Hematopoietic multipotent progenitor cell (in vitro differentiated cells): ENCODE results near the gene ZNF524. TPM values are rescaled to one million over a fixed set of nuclear protein-coding genes. Genes with fewer than 3 reads are reported as not detected.

Source experiments
- DNase-seq, 3 donors: peaks; one replicate each; pipeline ENCODE4 v3.0.0-alpha.2; 2011 to 2015; ENCODE audit warnings: low read depth in 2 of 3, low spot score in 2 of 3
- total RNA-seq: library from RNA; depleted of rRNA; stranded (reverse); fragments of >200 nt; gene quantifications from one replicate; pipeline ENCODE4 v1.2.3, GENCODE V29; 2012

ZNF524 gene
- total RNA-seq, 1 donor = 21.3 TPM

DNA sequence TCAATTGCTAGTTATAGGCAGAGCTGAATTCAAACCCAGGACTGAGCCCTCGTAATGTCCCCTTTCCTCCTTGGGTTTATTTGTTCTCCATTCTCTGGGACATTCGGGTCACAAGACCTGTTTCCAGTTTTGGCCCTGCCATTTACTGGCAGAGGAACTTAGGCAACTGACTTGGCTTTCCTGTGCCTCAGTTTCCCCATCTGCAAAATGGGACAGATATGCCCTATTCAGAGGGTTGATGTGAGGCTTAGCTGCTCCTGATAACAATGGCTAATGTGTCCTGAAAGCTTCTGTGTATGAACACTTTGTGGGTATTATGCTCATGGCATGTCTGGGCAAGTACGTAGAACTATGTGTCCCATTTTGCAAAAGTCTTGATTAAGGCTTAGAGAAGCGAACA lies 996 bp downstream of the ZNF524 start:
- DNase-seq = no peak

DNA sequence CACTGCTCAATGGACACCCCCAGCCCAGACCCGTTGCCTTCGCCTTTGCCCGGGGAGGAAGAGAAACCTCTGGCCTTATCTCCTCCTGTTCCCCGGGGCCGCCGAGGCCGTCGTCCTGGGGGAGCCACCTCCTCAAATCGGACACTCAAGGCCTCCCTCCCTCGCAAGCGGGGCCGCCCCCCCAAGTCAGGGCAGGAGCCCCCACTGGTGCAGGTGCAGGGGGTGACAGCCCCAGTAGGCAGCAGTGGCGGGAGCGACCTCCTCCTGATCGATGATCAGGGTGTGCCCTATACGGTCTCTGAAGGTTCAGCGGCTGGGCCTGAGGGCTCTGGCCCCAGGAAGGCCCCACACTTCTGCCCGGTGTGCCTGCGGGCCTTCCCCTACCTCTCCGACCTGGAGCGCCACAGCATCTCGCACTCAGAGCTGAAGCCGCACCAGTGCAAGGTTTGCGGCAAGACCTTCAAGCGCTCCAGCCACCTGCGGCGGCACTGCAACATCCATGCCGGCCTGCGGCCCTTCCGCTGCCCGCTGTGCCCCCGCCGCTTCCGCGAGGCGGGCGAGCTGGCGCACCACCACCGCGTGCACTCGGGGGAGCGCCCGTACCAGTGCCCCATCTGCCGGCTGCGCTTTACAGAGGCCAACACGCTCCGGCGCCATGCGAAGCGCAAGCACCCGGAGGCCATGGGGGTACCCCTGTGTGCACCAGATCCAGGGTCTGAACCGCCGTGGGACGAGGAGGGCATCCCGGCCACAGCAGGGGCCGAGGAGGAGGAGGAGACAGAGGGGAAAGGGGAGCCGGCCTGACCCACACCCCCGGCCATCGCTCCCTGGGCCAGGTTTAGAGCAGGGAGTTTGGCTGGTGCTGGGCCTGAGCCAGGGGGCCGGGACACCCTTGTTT lies 2.3 kb downstream of the ZNF524 start:
- DNase-seq = no peak

DNA sequence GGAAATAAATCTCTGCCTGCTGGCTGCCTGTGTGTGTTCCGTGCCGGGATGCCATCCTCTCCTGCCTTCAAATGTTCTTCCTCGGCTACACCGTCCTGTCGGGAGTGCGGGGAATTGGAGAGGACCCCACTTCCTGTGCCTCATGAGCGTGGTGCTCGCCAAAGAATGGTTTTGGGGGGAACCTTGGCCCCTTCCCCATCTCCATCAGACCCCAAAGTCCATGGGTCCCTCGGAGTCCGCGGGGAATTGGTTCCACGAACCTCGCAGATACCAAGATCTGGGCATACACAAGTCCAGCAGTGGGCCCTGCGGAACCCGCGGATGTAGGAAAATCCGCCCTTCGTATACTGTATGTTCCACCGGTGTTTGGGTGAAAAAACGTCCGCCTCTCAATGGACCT lies 3.0 kb downstream of the ZNF524 start:
- no peak for DNase-seq

DNA sequence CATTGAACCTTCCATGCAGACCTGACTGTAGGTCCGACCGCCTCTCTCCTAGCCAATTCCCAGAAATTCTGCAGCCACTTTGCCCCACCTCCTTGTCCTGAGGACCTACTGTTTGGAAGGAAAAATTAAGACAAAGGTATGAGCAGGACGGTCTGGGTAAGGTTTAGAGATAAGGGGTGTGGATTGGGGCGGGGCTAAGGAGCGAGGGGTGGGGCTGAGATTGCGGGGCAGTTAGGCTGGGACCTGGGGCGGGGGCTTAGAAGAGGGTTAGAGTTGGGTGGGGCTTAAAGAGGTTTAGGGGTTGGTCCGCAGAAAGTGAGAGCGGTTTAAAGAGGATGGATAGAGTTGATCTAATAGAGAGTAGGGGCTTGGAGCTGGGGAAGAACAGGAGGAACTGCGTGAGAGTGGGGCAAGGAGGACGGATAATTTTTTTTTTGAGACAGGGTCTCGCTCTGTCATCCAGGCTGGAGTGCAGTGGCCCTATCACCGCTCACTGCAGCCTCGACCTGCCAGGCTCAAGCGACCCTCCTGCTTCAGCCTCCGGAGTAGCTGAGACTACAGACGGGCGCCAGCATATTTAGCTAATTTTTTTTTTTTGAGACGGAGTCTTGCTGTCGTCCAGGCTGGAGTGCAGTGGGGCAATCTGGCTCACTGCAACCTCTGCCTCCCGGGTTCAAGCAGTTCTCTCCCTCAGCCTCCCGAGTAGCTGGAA lies 3.6 kb downstream of the ZNF524 start:
- DNase-seq = no peak

DNA sequence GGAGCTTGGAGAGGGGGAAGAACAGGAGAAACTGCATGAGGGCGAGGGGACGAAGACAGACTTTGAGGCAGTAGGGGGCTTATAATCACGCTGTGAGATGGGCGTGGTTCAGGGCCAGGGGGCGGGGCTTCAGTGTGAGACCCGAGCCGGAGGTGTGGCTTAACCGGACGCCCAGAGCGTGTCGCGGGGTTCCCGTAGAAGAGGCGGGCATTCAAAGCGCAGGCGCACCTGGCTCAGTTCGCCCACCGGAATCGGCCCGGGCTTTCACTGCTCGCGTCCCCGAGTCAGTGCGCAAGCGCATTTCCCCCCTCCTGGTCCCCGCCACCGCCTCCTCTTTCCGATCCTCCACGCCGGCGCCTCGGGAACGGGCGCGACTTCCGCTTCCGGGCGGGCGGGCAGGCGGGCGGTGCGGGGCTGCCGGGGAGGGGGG lies 5.1 kb downstream of the ZNF524 start:
- peak; percentile 95 to 98 (median 97) for DNase-seq

DNA sequence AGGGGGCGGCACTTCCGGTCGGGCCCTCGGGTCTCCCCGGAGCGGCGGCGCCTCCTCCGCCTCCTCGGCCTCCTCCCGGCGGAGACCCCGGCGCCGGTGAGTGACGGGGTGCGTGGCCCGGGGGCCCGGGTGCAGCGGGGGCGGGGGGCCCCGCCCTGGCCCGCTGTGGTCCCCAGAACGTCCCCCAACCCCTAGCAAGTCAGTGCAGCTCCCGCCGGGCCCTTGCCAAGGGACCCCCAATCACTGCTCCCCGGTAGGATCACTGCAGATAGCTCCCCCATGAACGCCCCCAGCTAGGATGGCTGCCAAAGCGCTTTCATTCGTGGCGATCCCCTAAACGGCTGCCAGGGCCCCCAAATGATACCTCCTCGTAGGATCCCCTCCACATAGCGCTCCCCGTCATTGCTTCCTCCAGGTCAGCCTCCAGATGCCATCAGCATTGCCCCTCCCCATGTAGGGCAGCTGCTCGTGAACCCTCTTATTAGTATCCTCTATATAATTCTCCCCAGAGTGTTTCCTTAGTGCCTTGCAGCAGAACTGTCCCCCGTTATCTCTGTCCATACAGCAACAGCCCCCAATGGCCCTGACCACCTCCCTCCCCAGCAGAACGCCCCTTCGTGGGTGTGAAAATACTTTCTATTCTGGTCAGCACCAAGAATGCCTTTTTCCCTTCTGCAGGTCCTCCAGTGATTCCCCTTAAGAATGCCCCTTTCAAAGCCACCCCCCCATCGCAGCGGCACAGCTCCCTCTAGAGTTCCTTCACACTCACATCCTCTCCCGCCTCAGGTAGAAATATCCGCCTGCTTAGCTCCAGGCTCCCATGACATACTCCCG lies 5.8 kb downstream of the ZNF524 start, which contains the start of gene ZNF865:
Gene ZNF865, plus strand, starts transcription at position 11 of the 834 bp plus-strand sequence. CDS start 7,972 bp downstream, outside the sequence.
- peak; percentile 58 to 82 (median 81) for DNase-seq

DNA sequence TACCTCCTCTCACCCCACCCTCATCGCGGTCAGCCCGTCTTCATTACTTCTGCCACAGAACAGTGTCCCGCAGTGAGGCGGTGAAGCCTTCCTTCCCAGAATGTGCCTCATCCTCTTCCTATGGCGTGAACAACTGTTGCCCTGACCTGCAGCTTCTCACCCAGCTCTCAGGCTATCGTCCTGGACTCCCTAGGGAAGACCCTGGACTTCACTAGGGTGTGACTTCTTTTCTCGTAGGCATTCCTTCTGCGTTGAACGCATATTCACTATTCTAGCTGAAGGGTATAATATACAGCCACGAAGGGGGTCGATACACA lies 6.3 kb downstream of the ZNF524 start:
- no peak for DNase-seq

DNA sequence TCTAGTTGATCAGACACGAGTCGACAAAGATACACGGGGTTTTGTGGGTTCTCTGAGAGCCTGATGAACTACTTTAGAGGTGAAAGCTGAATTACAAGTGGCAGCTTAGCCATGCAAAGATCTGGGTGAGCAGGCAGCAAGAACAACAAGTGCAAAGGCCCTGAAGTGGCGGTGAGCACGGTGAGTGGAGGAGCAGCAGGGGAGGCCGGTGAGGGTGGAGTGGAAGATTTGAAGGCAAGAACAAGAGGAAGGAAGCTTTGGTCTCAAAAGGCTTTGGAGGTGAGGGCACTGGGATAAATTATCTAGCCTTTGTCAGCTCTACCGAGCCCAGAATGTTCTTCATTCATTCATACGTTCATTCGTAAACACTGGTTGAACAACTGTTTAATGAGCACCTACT lies 6.7 kb downstream of the ZNF524 start:
- DNase-seq = no peak

DNA sequence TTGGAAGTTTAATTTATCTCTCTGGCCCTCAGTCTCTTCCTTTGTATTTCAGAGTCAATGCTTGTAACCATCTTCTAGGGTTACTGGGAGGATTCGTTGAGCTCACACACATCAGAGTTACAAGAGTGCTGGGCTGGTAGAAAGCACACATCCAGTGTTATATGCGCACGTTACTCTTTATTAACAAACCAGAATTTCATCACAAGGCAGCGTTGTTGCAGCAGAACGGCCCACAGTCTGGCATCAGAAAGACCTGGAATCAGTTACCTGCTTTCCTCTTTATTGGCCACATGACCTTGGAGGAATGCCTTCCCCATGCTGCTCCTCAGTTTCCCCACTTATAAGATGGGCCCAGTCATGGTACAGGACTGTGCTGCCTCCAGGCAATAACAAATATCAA lies 9.2 kb downstream of the ZNF524 start:
- DNase-seq = no peak

DNA sequence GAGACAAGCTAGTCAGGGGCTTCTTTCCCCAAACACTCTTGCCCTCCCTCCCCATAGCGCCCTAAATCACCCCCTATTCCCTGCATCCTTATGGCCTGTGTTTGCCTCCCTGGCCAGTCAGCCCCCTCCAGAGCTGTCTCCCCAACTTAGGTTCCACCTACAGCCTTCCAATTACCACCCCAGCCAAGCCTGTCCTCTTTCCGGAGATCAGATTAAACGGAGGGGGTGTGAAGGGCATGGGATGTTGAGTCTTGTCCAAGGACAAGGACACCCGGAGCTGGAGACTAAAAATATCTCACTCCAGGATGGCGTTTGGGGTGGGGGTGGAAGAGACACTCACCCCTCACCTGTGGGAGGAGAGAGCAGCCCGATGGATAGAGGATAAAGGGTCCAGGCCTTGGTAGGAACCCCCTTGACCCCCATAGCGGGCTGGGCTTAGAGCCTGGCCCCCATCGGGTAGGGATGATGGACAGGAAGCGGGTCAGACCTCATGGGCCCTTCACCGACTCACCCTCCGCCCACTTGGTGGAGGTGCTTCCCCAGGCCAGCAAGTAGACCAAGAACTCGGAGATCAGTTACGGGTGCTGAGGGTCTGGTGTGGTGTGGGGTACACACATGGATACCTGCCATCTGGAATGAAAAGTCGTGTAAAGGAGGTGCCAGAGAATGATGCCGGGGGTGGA lies 11.4 kb downstream of the ZNF524 start:
- DNase-seq = no peak

DNA sequence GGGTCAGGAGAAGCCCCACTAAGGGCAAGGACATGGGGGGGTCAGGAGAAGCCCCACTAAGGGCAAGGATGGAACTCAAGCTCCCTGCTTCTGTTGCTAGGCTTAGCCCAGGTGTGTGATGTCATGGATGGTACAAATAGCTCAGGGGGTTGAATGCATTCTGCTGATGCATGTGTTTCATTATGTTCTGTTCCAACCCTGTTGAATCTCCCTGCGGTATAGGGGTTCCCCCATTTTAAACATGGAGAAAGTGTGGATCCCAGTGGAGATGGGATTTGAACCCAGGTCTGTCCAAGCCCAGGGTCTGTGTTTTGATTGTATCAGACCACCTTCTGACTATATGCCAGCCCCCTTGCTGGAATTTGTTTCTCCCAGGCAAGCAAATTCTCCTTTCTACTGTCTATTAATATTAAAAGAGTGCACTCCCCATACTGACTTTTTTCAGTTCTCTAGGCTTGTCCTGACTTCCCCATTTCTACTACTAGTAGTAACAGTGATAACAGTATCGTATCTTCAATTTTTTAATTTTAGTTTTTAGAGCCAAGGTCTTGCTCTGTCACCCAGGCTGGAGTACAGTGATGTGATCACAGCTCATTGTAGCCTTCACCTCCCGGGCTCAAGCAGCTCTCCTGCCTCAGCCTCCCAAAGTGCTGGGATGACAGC lies 12.0 kb downstream of the ZNF524 start:
- DNase-seq = no peak

DNA sequence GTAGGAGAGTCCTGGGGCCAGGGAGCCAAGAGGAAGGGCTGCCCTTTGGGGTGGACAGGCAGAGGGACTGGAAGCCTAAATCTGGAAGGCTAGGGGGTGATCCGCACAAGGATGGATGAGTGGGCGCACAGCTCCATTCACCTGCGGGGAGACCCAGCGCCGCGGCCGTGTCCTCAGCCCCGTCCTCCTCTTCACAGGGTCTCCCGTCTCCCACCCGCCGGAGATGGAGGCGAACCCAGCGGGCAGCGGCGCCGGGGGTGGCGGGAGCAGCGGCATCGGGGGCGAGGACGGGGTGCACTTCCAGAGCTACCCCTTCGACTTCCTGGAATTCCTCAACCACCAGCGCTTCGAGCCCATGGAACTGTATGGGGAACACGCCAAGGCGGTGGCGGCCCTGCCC lies 13.3 kb downstream of the ZNF524 start:
- no peak for DNase-seq

DNA sequence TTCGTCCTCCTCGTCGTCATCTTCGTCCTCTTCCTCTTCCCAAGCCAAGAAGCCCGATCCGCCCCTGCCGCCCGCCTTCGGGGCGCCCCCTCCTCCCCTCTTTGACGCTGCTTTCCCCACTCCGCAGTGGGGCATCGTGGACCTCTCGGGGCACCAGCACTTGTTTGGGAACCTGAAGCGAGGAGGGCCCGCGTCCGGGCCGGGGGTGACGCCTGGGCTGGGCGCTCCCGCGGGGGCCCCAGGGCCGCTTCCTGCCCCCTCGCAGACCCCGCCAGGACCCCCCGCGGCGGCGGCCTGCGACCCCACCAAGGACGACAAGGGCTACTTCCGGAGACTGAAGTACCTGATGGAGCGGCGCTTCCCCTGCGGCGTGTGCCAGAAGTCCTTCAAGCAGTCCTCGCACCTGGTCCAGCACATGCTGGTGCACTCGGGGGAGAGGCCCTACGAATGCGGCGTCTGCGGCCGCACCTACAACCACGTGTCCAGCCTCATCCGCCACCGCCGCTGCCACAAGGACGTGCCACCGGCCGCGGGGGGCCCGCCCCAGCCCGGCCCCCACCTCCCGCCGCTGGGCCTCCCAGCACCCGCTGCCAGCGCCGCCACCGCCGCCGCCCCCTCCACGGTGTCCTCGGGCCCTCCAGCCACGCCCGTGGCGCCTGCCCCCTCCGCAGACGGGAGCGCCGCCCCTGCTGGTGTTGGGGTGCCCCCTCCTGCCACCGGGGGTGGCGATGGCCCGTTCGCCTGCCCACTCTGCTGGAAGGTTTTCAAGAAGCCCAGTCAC lies 14.0 kb downstream of the ZNF524 start:
- DNase-seq = no peak

DNA sequence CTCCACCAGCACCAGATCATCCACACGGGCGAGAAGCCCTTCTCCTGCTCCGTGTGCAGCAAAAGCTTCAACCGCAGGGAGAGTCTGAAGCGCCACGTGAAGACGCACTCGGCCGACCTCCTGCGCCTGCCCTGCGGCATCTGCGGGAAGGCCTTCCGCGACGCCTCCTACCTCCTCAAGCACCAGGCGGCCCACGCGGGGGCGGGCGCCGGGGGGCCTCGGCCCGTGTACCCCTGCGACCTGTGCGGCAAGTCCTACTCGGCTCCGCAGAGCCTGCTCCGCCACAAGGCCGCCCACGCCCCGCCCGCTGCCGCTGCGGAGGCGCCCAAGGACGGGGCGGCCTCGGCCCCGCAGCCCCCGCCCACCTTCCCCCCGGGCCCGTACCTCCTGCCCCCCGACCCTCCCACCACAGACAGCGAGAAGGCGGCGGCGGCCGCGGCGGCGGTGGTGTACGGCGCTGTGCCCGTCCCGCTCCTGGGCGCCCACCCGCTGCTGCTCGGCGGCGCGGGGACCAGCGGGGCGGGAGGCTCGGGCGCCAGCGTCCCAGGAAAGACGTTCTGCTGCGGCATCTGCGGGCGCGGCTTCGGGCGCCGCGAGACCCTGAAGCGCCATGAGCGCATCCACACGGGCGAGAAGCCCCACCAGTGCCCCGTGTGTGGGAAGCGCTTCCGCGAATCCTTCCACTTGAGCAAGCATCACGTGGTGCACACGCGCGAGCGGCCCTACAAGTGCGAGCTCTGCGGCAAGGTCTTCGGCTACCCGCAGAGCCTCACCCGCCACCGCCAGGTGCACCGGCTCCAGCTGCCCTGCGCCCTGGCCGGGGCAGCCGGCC lies 14.8 kb downstream of the ZNF524 start:
- no peak for DNase-seq

DNA sequence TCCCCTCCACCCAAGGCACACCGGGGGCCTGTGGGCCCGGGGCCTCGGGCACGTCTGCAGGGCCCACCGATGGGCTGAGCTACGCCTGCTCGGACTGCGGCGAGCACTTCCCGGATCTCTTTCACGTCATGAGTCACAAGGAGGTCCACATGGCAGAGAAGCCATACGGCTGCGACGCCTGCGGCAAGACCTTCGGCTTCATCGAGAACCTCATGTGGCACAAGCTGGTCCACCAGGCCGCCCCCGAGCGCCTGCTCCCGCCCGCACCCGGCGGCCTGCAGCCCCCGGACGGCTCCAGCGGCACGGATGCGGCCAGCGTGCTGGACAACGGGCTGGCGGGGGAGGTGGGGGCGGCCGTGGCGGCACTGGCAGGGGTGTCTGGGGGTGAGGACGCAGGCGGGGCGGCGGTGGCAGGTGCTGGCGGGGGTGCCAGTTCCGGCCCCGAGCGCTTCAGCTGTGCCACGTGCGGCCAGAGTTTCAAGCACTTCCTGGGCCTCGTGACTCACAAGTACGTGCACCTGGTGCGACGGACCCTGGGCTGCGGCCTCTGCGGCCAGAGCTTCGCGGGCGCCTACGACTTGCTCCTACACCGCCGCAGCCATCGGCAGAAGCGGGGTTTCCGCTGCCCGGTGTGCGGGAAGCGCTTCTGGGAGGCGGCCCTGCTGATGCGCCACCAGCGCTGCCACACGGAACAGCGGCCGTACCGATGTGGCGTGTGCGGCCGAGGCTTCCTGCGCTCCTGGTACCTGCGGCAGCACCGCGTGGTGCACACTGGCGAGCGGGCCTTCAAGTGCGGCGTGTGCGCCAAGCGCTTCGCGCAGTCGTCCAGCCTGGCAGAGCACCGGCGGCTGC lies 15.7 kb downstream of the ZNF524 start:
- no peak for DNase-seq

DNA sequence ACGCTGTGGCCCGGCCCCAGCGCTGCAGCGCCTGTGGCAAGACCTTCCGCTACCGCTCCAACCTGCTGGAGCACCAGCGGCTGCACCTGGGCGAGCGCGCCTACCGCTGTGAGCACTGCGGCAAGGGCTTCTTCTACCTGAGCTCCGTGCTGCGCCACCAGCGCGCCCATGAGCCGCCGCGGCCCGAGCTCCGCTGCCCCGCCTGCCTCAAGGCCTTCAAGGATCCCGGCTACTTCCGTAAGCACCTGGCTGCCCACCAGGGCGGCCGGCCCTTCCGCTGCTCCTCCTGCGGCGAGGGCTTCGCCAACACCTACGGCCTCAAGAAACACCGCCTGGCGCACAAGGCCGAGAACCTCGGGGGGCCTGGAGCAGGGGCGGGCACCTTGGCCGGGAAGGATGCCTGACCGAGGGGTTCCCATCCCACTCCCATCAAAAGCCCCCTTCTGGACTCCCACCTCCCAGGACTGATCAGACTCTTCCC lies 16.3 kb downstream of the ZNF524 start:
- DNase-seq = no peak

DNA sequence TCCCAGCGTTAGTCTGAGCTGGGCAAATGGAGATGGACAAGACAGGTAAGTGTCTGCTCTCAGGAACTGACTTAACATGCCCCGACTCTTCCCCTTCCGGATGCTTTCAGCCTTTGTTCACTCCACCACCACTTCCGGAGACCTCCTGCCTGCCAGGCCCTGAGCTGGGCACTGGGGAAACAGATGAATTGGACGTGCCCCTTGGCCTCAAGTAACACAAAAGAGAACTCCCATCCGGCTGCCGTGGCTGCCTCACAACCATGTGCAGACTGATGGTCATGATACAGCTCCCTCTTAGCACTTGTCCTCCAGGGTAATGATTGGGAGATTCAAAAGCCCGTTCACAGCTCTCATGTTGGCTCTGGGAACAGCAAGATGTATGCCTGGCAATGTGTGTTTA lies 17.3 kb downstream of the ZNF524 start:
- no peak for DNase-seq
